IMR-90 (cell line): ENCODE measurements around the gene RAB3GAP2. TPM values are rescaled to one million over a fixed set of nuclear protein-coding genes. Genes with fewer than 3 reads are reported as not detected.

Source experiments
- ATAC-seq: fragments of 200-7000 bp; cut with Tn5 transposase; 2 replicates; pipeline ENCODE4 v1.9.1; 2020; ENCODE audit warnings: low read depth, mild to moderate bottlenecking, moderate library complexity
- BruUV-seq: library from RNA; stranded (reverse); fragments of 400-500 nt; replicated peaks from 2 replicates; lab custom pipeline; 2021; lab: Mats Ljungman, UMichigan
- CTCF ChIA-PET: fragments of 300-600 bp; formaldehyde crosslinking; extraction: SDS; loops from one replicate; lab custom pipeline; 2021; ENCODE audit warnings: antibody characterized with exemption; lab: Yijun Ruan, JAX
- POLR2A ChIA-PET: fragments of 300-600 bp; sonication (Branson Sonifier 250); formaldehyde crosslinking; loops from one replicate; lab custom pipeline; 2022; ENCODE audit warnings: antibody characterized with exemption; ENCODE audit not compliant: unreplicated experiment; lab: Charles Lee
- DNase-seq: peaks from one replicate; pipeline ENCODE4 v3.0.0; 2013
- H2AFZ ChIP-seq: replicated peaks from 2 replicates; pipeline ENCODE3; 2013; ENCODE audit warnings: low read length, mild to moderate bottlenecking; ENCODE audit not compliant: poor library complexity
- H2AK5ac ChIP-seq: 2 replicates; pipeline ENCODE4 v1.6.1; 2013; ENCODE audit warnings: low read depth, low read length, inconsistent platforms
- H2AK9ac ChIP-seq: replicated peaks from 2 replicates; pipeline ENCODE3; 2013; ENCODE audit warnings: mild to moderate bottlenecking, low read depth, low read length, moderate library complexity; ENCODE audit not compliant: poor library complexity
- H2BK120ac ChIP-seq: 2 replicates; pipeline ENCODE4 v1.6.1; 2013; ENCODE audit warnings: low read depth, low read length, inconsistent platforms
- H2BK15ac ChIP-seq: 3 replicates; pipeline ENCODE4 v1.6.1; 2013; ENCODE audit warnings: low read depth, low read length, inconsistent platforms
- H2BK20ac ChIP-seq: 2 replicates; pipeline ENCODE4 v1.6.1; 2013; ENCODE audit warnings: low read depth, mild to moderate bottlenecking, inconsistent platforms, low read length, moderate library complexity
- H2BK5ac ChIP-seq: 2 replicates; pipeline ENCODE4 v1.6.1; 2013; ENCODE audit warnings: mild to moderate bottlenecking, low read depth, low read length, inconsistent platforms; ENCODE audit not compliant: poor library complexity, severe bottlenecking
- H3K14ac ChIP-seq: replicated peaks from 2 replicates; pipeline ENCODE4 v1.6.1; 2013; ENCODE audit warnings: low read depth, low read length, inconsistent platforms
- H3K18ac ChIP-seq: 2 replicates; pipeline ENCODE4 v1.6.1; 2013; ENCODE audit warnings: low read depth, low read length, control low read depth
- H3K23ac ChIP-seq: 2 replicates; pipeline ENCODE4 v1.6.1; 2013; ENCODE audit warnings: low read depth, low read length, inconsistent platforms
- H3K27ac ChIP-seq: 2 replicates; pipeline ENCODE4 v1.5.1; 2013; ENCODE audit warnings: mild to moderate bottlenecking, control low read depth, low read length; ENCODE audit not compliant: insufficient read depth
- H3K27me3 ChIP-seq: 2 replicates; pipeline ENCODE4 v1.6.1; 2013; ENCODE audit warnings: low read length; ENCODE audit not compliant: control insufficient read depth, insufficient read depth
- H3K36me3 ChIP-seq: 2 replicates; pipeline ENCODE4 v1.6.1; 2013; ENCODE audit warnings: low read length, mixed read lengths; ENCODE audit not compliant: control insufficient read depth, insufficient read depth
- H3K4ac ChIP-seq: 2 replicates; pipeline ENCODE4 v1.6.1; 2013; ENCODE audit warnings: low read depth, low read length, inconsistent platforms
- H3K4me1 ChIP-seq: 2 replicates; pipeline ENCODE4 v1.6.1; 2013; ENCODE audit warnings: low read length, mixed read lengths; ENCODE audit not compliant: control insufficient read depth, insufficient read depth
- H3K4me2 ChIP-seq: 2 replicates; pipeline ENCODE4 v1.6.1; 2013; ENCODE audit warnings: low read depth, mild to moderate bottlenecking, control low read depth, low read length, moderate library complexity
- H3K4me3 ChIP-seq: 2 replicates; pipeline ENCODE4 v1.5.1; 2013; ENCODE audit warnings: low read depth, mild to moderate bottlenecking, control low read depth, low read length, moderate library complexity; ENCODE audit not compliant: insufficient read depth
- H3K56ac ChIP-seq: 2 replicates; pipeline ENCODE4 v1.6.1; 2013; ENCODE audit warnings: low read length, inconsistent platforms; ENCODE audit not compliant: insufficient read depth; ENCODE audit errors: extremely low read depth
- H3K79me1 ChIP-seq, 2 experiments: 2 replicates each; pipeline ENCODE4 v1.6.1; 2013; ENCODE audit warnings: low read length in 2 of 2, inconsistent platforms in 1 of 2, low read depth in 1 of 2
- H3K9ac ChIP-seq: 2 replicates; pipeline ENCODE4 v1.6.1; 2013; ENCODE audit warnings: low read depth, low read length, control low read depth
- H3K9me1 ChIP-seq: 2 replicates; pipeline ENCODE4 v1.6.1; 2013; ENCODE audit warnings: low read length, inconsistent platforms; ENCODE audit not compliant: insufficient read depth
- H3K9me3 ChIP-seq: 2 replicates; pipeline ENCODE4 v1.6.1; 2013; ENCODE audit warnings: low read length; ENCODE audit not compliant: control insufficient read depth, insufficient read depth
- H4K20me1 ChIP-seq: 2 replicates; pipeline ENCODE4 v1.6.1; 2013; ENCODE audit warnings: low read length, inconsistent platforms; ENCODE audit not compliant: insufficient read depth
- H4K5ac ChIP-seq: 2 replicates; pipeline ENCODE4 v1.6.1; 2013; ENCODE audit warnings: mild to moderate bottlenecking, low read depth, low read length, control low read depth
- H4K8ac ChIP-seq, 2 experiments: 2 replicates each; pipeline ENCODE4 v1.6.1; 2013; ENCODE audit warnings: low read depth in 2 of 2, low read length in 2 of 2, control low read depth in 1 of 2, inconsistent platforms in 1 of 2
- H4K91ac ChIP-seq: 2 replicates; pipeline ENCODE4 v1.6.1; 2013; ENCODE audit warnings: low read depth, low read length, inconsistent platforms; ENCODE audit not compliant: insufficient read depth
- FOS ChIP-seq: fragments of 150-350 bp; IDR thresholded peaks from 2 replicates; pipeline ENCODE4 v1.6.1; 2016; ENCODE audit warnings: low read depth, low read length
- MAFK ChIP-seq: IDR thresholded peaks from 2 replicates; pipeline ENCODE4 v1.6.1; 2012; ENCODE audit warnings: low read depth, low read length, improper control_type of control experiment
- NFE2L2 ChIP-seq: fragments of 150-350 bp; IDR thresholded peaks from 2 replicates; pipeline ENCODE4 v1.6.1; 2016; ENCODE audit warnings: low read depth, mild to moderate bottlenecking, low read length
- POLR2A ChIP-seq: IDR thresholded peaks from 2 replicates; pipeline ENCODE4 v1.6.1; 2012; ENCODE audit warnings: mild to moderate bottlenecking, low read depth, low read length
- WGBS, 2 experiments: methylation state at CpG; one replicate each; pipeline versions ENCODE4 v1.1.5 to v1.1.7; 2013; ENCODE audit warnings: missing lambda C conversion rate in 2 of 2; ENCODE audit not compliant: insufficient read length in 1 of 2; ENCODE audit errors: extremely low coverage in 2 of 2; 5-methylcytosine and 5-hydroxymethylcytosine counted together
- dilution Hi-C: fragments of 300-500 bp; cut with HindIII; formaldehyde crosslinking; loops from one replicate; pipeline ENCODE4 v1.14.3; 2018; ENCODE audit warnings: low sequenced_read_pairs; ENCODE audit not compliant: unreplicated experiment
- in situ Hi-C: fragments of 300-500 bp; cut with MboI; formaldehyde crosslinking; loops from 3 replicates; pipeline ENCODE4 v1.14.3; 2019; ENCODE audit warnings: low sequenced_read_pairs, inconsistent platforms, mixed read lengths
- intact Hi-C: fragments of 100-400 bp; cut with micrococcal nuclease; formaldehyde crosslinking; loops from 2 replicates; pipeline ENCODE4 v1.10.0; 2022
- polyA plus RNA-seq, 3 experiments: library from polyadenylated mRNA; depleted of rRNA; stranded (reverse); fragments of >200 nt; gene quantifications; 2 replicates each; pipeline ENCODE4 v1.2.3, GENCODE V29; 2012; ENCODE audit warnings: low replicate concordance in 1 of 3
- total RNA-seq: library from RNA; depleted of rRNA; stranded (reverse); fragments of >200 nt; gene quantifications from 2 replicates; pipeline ENCODE4 v1.2.3, GENCODE V29; 2012
- TF ChIP-seq, protein P1 (sequence below): fragments of 150-350 bp; IDR thresholded peaks from 2 replicates; pipeline ENCODE4 v1.6.1; 2017; ENCODE audit warnings: mild to moderate bottlenecking, antibody characterized with exemption, low read length, low read depth

RAB3GAP2 gene
- total and polyA plus RNA-seq, 2 of the 4 experiments (the other 2 are of a cell fraction) = 12.3 to 37.8 TPM

DNA sequence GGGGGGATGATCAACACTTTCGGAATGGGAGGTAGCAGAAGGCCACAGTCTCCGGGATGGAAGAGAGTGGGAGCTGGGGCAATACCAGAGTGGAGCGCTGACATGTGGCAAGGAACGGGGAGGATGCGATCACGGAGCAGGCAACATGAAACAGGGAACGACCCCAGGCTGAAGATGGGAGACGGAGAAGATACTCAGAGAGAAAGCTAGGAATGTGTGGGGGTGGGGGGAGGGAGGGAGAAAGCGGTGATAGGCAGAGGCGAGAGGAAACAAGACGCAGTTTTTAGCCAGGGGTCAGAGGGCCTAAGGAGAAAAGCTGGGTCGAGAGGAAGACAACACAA, 577 bp downstream of the RAB3GAP2 start:
- TF ChIP-seq FOS (no peak), POLR2A (no peak), NFE2L2 (no peak), MAFK (no peak)
- TF ChIP-seq, protein P1, sequence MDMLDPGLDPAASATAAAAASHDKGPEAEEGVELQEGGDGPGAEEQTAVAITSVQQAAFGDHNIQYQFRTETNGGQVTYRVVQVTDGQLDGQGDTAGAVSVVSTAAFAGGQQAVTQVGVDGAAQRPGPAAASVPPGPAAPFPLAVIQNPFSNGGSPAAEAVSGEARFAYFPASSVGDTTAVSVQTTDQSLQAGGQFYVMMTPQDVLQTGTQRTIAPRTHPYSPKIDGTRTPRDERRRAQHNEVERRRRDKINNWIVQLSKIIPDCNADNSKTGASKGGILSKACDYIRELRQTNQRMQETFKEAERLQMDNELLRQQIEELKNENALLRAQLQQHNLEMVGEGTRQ = no peak
- Histone ChIP-seq H3K23ac (peak overlapping the region; percentile 84), H3K4me3 (peak overlapping the region; percentile 90), H3K4me2 (peak overlapping the region; percentile 99), H3K14ac (peak overlapping the region; percentile 94), H4K20me1 (peaks cover 7% of the 10 kb centered on the region; the same call in 1 of the 2 replicates), H2BK20ac (no peak overlapping the region), H3K36me3 (peaks cover 7% of the 10 kb centered on the region), H3K56ac (peak overlapping the region; percentile 88), H4K5ac (peak overlapping the region; percentile 88), H4K8ac (peak overlapping the region; percentile 92 to 95), H2AK5ac (peak overlapping the region; percentile 91), H3K27me3 (peaks cover 3% of the 10 kb centered on the region), H3K4me1 (peaks cover 8% of the 10 kb centered on the region), H2BK15ac (peak overlapping the region; percentile 38; the same call in 1 of the 3 replicates), H3K27ac (peak overlapping the region; percentile 94), H2BK120ac (peak overlapping the region; percentile 58; the same call in 1 of the 2 replicates), H4K91ac (peak overlapping the region; percentile 82), H3K79me1 (peaks cover 11 to 49% of the 10 kb centered on the region in 2 experiments), H2BK5ac (peak overlapping the region; percentile 77), H3K4ac (peak overlapping the region; percentile 91), H3K18ac (peak overlapping the region; percentile 79), H2AFZ (peak overlapping the region; percentile 95), H3K9ac (peak overlapping the region; percentile 95), H2AK9ac (peak overlapping the region; percentile 97), H3K9me1 (no peaks in the 10 kb centered on the region), H3K9me3 (no peaks in the 10 kb centered on the region)
- ATAC-seq (peak; percentile 48), DNase-seq (peak; percentile 26)
- ChIA-PET POLR2A (interaction anchor here (0.7 to 1.2 kb wide), 2 partner anchors 9 to 43 kb away, joined by 3 to 8 read pairs; no protein-coding TSS in a partner anchor), CTCF (interaction anchor here (1.0 kb wide), 1 partner anchor 76 kb away, joined by 3 read pairs; no protein-coding TSS in a partner anchor)
- BruUV-seq = no TSS peak
- dilution Hi-C loops = no loop called here
- intact Hi-C loops = loop anchor here (2.0 kb wide), 1 partner anchor 29 kb away; no protein-coding TSS in a partner anchor
- in situ Hi-C loops = no loop called here
- WGBS, 2 experiments = 0% methylated on average over 9 of the region's 12 CpGs; no CpG with 5 or more reads in 1 of the 2 experiments
